ENCODE results near the gene MFSD11. TPM values are rescaled to one million over a fixed set of nuclear protein-coding genes. Genes with fewer than 3 reads are reported as not detected.
"Not testable (repeated sequence)": the region's sequence is repeated elsewhere in the genome, so short reads cannot be mapped to it uniquely, and the experiment has no call there.

The MFSD11 gene
- total RNA-seq, 1 experiment from 2014 or later: 23.9 TPM

DNA sequence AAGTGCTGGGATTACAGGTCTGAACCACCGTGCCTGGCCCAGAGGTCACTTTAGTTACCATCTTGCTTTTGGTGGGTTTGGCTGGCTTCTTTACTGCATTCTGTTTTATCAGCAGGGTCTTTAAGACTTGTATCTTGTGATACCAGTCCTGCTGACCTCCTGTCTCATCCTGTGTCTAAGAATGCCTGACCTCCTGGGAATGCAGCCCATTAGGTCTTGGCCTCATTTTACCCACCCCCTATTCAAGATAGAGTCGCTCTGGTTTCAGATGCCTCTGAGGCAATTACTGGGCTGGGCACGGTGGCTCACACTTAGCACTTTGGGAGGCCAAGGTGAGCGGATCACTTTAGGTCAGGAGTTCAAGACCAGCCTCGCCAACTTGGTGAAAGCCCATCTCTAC, 63.8 kb downstream of the MFSD11 start:
- peaks cover 7% of the 10 kb centered on the region for H3K4me1 Mint-ChIP-seq (ENCODE audit: low read depth, unreplicated experiment)
- H3K27ac Mint-ChIP-seq (ENCODE audit: unreplicated experiment): no peak overlapping the region
- intact Hi-C loops (cut with micrococcal nuclease; ENCODE audit: unreplicated experiment): no loop called here
- no peaks in the 10 kb centered on the region for H3K36me3 Mint-ChIP-seq (ENCODE audit: insufficient read depth, unreplicated experiment)
- peaks cover 2% of the 10 kb centered on the region for H3K9me3 Mint-ChIP-seq (ENCODE audit: low read depth, unreplicated experiment)
- no peak overlapping the region for H3K4me3 Mint-ChIP-seq (ENCODE audit: low read depth, unreplicated experiment)
- DNase-seq: no peak
- BruUV-seq (replicated peaks): no TSS peak
- CTCF ChIA-PET: no interaction called here
- H3K27me3 Mint-ChIP-seq (ENCODE audit: unreplicated experiment): no peaks in the 10 kb centered on the region
- TF ChIP-seq, protein P1, sequence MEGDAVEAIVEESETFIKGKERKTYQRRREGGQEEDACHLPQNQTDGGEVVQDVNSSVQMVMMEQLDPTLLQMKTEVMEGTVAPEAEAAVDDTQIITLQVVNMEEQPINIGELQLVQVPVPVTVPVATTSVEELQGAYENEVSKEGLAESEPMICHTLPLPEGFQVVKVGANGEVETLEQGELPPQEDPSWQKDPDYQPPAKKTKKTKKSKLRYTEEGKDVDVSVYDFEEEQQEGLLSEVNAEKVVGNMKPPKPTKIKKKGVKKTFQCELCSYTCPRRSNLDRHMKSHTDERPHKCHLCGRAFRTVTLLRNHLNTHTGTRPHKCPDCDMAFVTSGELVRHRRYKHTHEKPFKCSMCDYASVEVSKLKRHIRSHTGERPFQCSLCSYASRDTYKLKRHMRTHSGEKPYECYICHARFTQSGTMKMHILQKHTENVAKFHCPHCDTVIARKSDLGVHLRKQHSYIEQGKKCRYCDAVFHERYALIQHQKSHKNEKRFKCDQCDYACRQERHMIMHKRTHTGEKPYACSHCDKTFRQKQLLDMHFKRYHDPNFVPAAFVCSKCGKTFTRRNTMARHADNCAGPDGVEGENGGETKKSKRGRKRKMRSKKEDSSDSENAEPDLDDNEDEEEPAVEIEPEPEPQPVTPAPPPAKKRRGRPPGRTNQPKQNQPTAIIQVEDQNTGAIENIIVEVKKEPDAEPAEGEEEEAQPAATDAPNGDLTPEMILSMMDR (IDR thresholded peaks at IDR 0.05; ENCODE audit: unreplicated experiment): no peak

DNA sequence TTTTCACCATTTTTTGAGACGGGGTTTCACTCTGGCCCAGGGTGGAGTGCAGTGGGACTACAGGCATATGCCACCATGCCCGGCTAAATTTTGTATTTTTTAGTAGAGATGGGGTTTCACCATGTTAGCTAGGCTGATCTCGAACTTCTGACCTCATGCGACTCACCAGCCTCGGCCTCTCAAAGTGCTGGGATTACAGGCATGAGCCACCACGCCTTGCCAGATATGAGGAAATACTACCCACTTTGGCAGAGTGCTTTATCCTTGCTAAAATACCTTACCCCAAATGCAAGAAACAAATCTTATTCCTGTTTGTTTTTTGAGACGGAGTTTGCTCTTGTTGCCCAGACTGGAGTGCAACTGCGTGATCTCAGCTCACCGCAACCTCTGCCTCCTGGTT, 67.4 kb downstream of the MFSD11 start:
- Mint-ChIP-seq H3K4me1 (ENCODE audit: low read depth, unreplicated experiment) (no peaks in the 10 kb centered on the region), H3K9me3 (ENCODE audit: low read depth, unreplicated experiment) (peaks cover 3% of the 10 kb centered on the region), H3K27me3 (ENCODE audit: unreplicated experiment) (no peaks in the 10 kb centered on the region), H3K27ac (ENCODE audit: unreplicated experiment) (no peak overlapping the region), H3K36me3 (ENCODE audit: insufficient read depth, unreplicated experiment) (no peaks in the 10 kb centered on the region), H3K4me3 (ENCODE audit: low read depth, unreplicated experiment) (no peak overlapping the region)
- CTCF ChIA-PET: no interaction called here
- DNase-seq: no peak
- intact Hi-C loops (cut with micrococcal nuclease; ENCODE audit: unreplicated experiment): no loop called here
- no TSS peak for BruUV-seq (replicated peaks)
- TF ChIP-seq, protein P1 (IDR thresholded peaks at IDR 0.05; ENCODE audit: unreplicated experiment): no peak

DNA sequence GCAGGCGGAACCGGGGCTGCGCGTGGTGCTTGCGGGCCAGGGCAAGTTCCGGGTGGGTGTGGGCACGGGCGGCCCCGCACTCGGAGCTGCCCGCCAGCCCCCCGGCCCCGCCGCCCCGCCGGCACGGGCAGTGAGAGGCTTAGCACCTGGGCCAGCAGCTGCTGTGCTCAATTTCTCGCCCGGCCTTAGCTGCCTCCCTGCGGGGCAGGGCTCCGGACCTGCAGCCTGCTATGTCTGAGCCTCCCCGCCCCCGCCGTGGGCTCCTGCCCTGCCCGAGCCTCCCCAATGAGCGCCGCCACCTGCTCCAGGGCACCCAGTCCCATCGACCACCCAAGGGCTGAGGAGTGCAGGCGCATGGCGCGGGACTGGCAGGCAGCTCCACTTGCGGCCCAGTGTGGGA, 68.2 kb downstream of the MFSD11 start:
- DNase-seq; H3K27ac Mint-ChIP-seq (ENCODE audit: unreplicated experiment); H3K27me3 Mint-ChIP-seq (ENCODE audit: unreplicated experiment); intact Hi-C loops (cut with micrococcal nuclease; ENCODE audit: unreplicated experiment); H3K4me1 Mint-ChIP-seq (ENCODE audit: low read depth, unreplicated experiment); CTCF ChIA-PET; BruUV-seq (replicated peaks); H3K4me3 Mint-ChIP-seq (ENCODE audit: low read depth, unreplicated experiment); H3K36me3 Mint-ChIP-seq (ENCODE audit: insufficient read depth, unreplicated experiment); H3K9me3 Mint-ChIP-seq (ENCODE audit: low read depth, unreplicated experiment): not testable (repeated sequence)

DNA sequence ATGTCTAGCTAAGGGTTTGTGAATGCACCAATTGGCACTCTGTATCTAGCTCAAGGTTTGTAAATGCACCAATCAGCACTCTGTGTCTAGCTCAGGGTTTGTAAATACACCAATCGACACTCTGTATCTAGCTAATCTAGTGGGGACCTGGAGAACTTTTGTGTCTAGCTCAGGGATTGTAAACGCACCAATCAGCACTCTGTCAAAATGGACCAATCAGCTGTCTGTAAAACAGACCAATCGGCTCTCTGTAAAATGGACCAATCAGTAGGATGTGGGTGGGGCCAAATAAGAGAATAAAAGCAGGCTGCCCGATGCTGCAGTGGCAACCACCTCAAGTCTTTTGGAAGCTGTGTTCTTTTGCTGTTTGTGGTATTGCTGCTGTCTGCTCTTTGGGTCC, 68.8 kb downstream of the MFSD11 start:
- intact Hi-C loops (cut with micrococcal nuclease; ENCODE audit: unreplicated experiment); H3K27me3 Mint-ChIP-seq (ENCODE audit: unreplicated experiment); BruUV-seq (replicated peaks); CTCF ChIA-PET; H3K9me3 Mint-ChIP-seq (ENCODE audit: low read depth, unreplicated experiment); H3K4me3 Mint-ChIP-seq (ENCODE audit: low read depth, unreplicated experiment); DNase-seq; H3K36me3 Mint-ChIP-seq (ENCODE audit: insufficient read depth, unreplicated experiment); H3K4me1 Mint-ChIP-seq (ENCODE audit: low read depth, unreplicated experiment); H3K27ac Mint-ChIP-seq (ENCODE audit: unreplicated experiment): not testable (repeated sequence)

DNA sequence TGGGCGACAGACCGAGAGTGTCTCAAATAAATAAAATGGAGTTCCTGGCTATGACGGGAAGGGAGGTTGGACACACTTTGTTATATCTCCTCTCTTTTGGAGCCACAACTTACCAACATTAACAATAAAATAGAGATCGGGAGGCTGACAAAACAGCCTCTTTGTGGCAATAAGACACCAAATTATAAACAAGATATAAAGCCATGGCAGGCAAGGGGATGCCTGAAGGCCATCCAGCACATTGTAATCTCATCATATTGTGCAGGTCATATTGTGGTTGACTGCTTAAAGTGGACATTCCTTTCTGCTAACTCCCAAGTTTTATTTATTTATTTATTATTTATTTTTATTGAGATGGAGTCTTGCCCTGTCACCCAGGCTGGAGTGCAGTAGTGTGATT, 70.4 kb downstream of the MFSD11 start:
- H3K4me3 Mint-ChIP-seq (ENCODE audit: low read depth, unreplicated experiment): no peak overlapping the region
- H3K4me1 Mint-ChIP-seq (ENCODE audit: low read depth, unreplicated experiment): no peaks in the 10 kb centered on the region
- peaks cover 18% of the 10 kb centered on the region for H3K27me3 Mint-ChIP-seq (ENCODE audit: unreplicated experiment)
- peaks cover 3% of the 10 kb centered on the region for H3K9me3 Mint-ChIP-seq (ENCODE audit: low read depth, unreplicated experiment)
- H3K27ac Mint-ChIP-seq (ENCODE audit: unreplicated experiment): no peak overlapping the region
- H3K36me3 Mint-ChIP-seq (ENCODE audit: insufficient read depth, unreplicated experiment): no peaks in the 10 kb centered on the region
- CTCF ChIA-PET: no interaction called here
- TF ChIP-seq, protein P1 (IDR thresholded peaks at IDR 0.05; ENCODE audit: unreplicated experiment): no peak
- DNase-seq: no peak
- no TSS peak for BruUV-seq (replicated peaks)
- intact Hi-C loops (cut with micrococcal nuclease; ENCODE audit: unreplicated experiment): no loop called here

Data from Calu3 (cell line).